HG02588 (cell line): Measurements from ENCODE around the gene MRS2.

Experiments
- ATAC-seq: cut with Tn5 transposase; IDR thresholded peaks from one replicate; pipeline ENCODE4 v1.9.1; 2021; ENCODE audit warnings: mild to moderate bottlenecking, moderate library complexity; ENCODE audit not compliant: unreplicated experiment

MRS2 gene

DNA sequence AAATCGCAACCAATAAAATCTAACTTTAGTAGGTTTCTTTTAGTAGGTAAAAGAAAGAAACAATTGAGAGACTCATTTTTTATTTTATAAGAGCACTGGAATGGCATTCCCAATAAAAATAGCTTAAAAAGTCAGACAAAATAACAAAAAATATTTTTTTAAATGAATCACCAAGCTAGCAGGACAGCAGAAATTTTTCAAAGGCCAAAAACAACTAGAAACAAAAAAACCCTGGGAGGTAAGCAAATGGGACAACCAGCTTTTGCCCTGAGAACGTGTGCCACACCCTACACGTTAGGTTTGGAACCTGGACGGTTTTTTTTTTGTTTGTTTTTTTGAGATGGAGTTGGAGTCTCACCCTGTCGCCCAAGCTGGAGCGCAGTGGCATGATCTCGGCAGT, 67.1 kb downstream of the MRS2 start:
- ATAC-seq = no peak

DNA sequence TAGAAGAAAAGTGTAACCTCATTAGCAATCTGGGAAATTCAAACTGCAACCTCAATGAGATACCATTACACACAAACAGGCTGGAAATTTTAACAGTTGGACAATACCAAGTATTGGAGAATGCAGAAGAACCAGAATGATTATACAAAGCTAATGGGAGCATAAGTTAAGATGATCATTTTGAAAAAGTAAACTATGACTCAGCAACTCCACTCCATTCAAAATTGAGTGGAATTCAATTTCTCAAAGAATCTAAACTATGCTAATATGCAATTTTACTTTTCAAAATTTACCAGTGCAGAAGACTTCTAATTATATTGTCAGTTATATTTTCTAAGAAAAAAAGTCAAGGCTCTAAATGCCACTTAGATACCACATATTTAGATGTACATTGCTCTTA, 69.4 kb downstream of the MRS2 start:
- no peak for ATAC-seq
